IMR-90 (cell line): ENCODE measurements around the gene BCAT1. TPM values are rescaled to one million over a fixed set of nuclear protein-coding genes. Genes with fewer than 3 reads are reported as not detected.

Experiments used
- ATAC-seq: fragments of 200-7000 bp; cut with Tn5 transposase; 2 replicates; pipeline ENCODE4 v1.9.1; 2020; ENCODE audit warnings: low read depth, mild to moderate bottlenecking, moderate library complexity
- BruUV-seq: library from RNA; stranded (reverse); fragments of 400-500 nt; replicated peaks from 2 replicates; lab custom pipeline; 2021; lab: Mats Ljungman, UMichigan
- CTCF ChIA-PET: fragments of 300-600 bp; formaldehyde crosslinking; extraction: SDS; loops from one replicate; lab custom pipeline; 2021; ENCODE audit warnings: antibody characterized with exemption; lab: Yijun Ruan, JAX
- POLR2A ChIA-PET: fragments of 300-600 bp; sonication (Branson Sonifier 250); formaldehyde crosslinking; loops from one replicate; lab custom pipeline; 2022; ENCODE audit warnings: antibody characterized with exemption; ENCODE audit not compliant: unreplicated experiment; lab: Charles Lee
- DNase-seq: peaks from one replicate; pipeline ENCODE4 v3.0.0; 2013
- H2AFZ ChIP-seq: replicated peaks from 2 replicates; pipeline ENCODE3; 2013; ENCODE audit warnings: low read length, mild to moderate bottlenecking; ENCODE audit not compliant: poor library complexity
- H2AK5ac ChIP-seq: 2 replicates; pipeline ENCODE4 v1.6.1; 2013; ENCODE audit warnings: low read depth, low read length, inconsistent platforms
- H2AK9ac ChIP-seq: replicated peaks from 2 replicates; pipeline ENCODE3; 2013; ENCODE audit warnings: mild to moderate bottlenecking, low read depth, low read length, moderate library complexity; ENCODE audit not compliant: poor library complexity
- H2BK120ac ChIP-seq: 2 replicates; pipeline ENCODE4 v1.6.1; 2013; ENCODE audit warnings: low read depth, low read length, inconsistent platforms
- H2BK15ac ChIP-seq: 3 replicates; pipeline ENCODE4 v1.6.1; 2013; ENCODE audit warnings: low read depth, low read length, inconsistent platforms
- H2BK20ac ChIP-seq: 2 replicates; pipeline ENCODE4 v1.6.1; 2013; ENCODE audit warnings: low read depth, mild to moderate bottlenecking, inconsistent platforms, low read length, moderate library complexity
- H2BK5ac ChIP-seq: 2 replicates; pipeline ENCODE4 v1.6.1; 2013; ENCODE audit warnings: mild to moderate bottlenecking, low read depth, low read length, inconsistent platforms; ENCODE audit not compliant: poor library complexity, severe bottlenecking
- H3K14ac ChIP-seq: replicated peaks from 2 replicates; pipeline ENCODE4 v1.6.1; 2013; ENCODE audit warnings: low read depth, low read length, inconsistent platforms
- H3K18ac ChIP-seq: 2 replicates; pipeline ENCODE4 v1.6.1; 2013; ENCODE audit warnings: low read depth, low read length, control low read depth
- H3K23ac ChIP-seq: 2 replicates; pipeline ENCODE4 v1.6.1; 2013; ENCODE audit warnings: low read depth, low read length, inconsistent platforms
- H3K27ac ChIP-seq: 2 replicates; pipeline ENCODE4 v1.5.1; 2013; ENCODE audit warnings: mild to moderate bottlenecking, control low read depth, low read length; ENCODE audit not compliant: insufficient read depth
- H3K27me3 ChIP-seq: 2 replicates; pipeline ENCODE4 v1.6.1; 2013; ENCODE audit warnings: low read length; ENCODE audit not compliant: control insufficient read depth, insufficient read depth
- H3K36me3 ChIP-seq: 2 replicates; pipeline ENCODE4 v1.6.1; 2013; ENCODE audit warnings: low read length, mixed read lengths; ENCODE audit not compliant: control insufficient read depth, insufficient read depth
- H3K4ac ChIP-seq: 2 replicates; pipeline ENCODE4 v1.6.1; 2013; ENCODE audit warnings: low read depth, low read length, inconsistent platforms
- H3K4me1 ChIP-seq: 2 replicates; pipeline ENCODE4 v1.6.1; 2013; ENCODE audit warnings: low read length, mixed read lengths; ENCODE audit not compliant: control insufficient read depth, insufficient read depth
- H3K4me2 ChIP-seq: 2 replicates; pipeline ENCODE4 v1.6.1; 2013; ENCODE audit warnings: low read depth, mild to moderate bottlenecking, control low read depth, low read length, moderate library complexity
- H3K4me3 ChIP-seq: 2 replicates; pipeline ENCODE4 v1.5.1; 2013; ENCODE audit warnings: low read depth, mild to moderate bottlenecking, control low read depth, low read length, moderate library complexity; ENCODE audit not compliant: insufficient read depth
- H3K56ac ChIP-seq: 2 replicates; pipeline ENCODE4 v1.6.1; 2013; ENCODE audit warnings: low read length, inconsistent platforms; ENCODE audit not compliant: insufficient read depth; ENCODE audit errors: extremely low read depth
- H3K79me1 ChIP-seq, 2 experiments: 2 replicates each; pipeline ENCODE4 v1.6.1; 2013; ENCODE audit warnings: low read length in 2 of 2, inconsistent platforms in 1 of 2, low read depth in 1 of 2
- H3K9ac ChIP-seq: 2 replicates; pipeline ENCODE4 v1.6.1; 2013; ENCODE audit warnings: low read depth, low read length, control low read depth
- H3K9me1 ChIP-seq: 2 replicates; pipeline ENCODE4 v1.6.1; 2013; ENCODE audit warnings: low read length, inconsistent platforms; ENCODE audit not compliant: insufficient read depth
- H3K9me3 ChIP-seq: 2 replicates; pipeline ENCODE4 v1.6.1; 2013; ENCODE audit warnings: low read length; ENCODE audit not compliant: control insufficient read depth, insufficient read depth
- H4K20me1 ChIP-seq: 2 replicates; pipeline ENCODE4 v1.6.1; 2013; ENCODE audit warnings: low read length, inconsistent platforms; ENCODE audit not compliant: insufficient read depth
- H4K5ac ChIP-seq: 2 replicates; pipeline ENCODE4 v1.6.1; 2013; ENCODE audit warnings: mild to moderate bottlenecking, low read depth, low read length, control low read depth
- H4K8ac ChIP-seq, 2 experiments: 2 replicates each; pipeline ENCODE4 v1.6.1; 2013; ENCODE audit warnings: low read depth in 2 of 2, low read length in 2 of 2, control low read depth in 1 of 2, inconsistent platforms in 1 of 2
- H4K91ac ChIP-seq: 2 replicates; pipeline ENCODE4 v1.6.1; 2013; ENCODE audit warnings: low read depth, low read length, inconsistent platforms; ENCODE audit not compliant: insufficient read depth
- BHLHE40 ChIP-seq: fragments of 150-350 bp; IDR thresholded peaks from 2 replicates; pipeline ENCODE4 v1.6.1; 2016; ENCODE audit warnings: mild to moderate bottlenecking, low read depth, low read length
- CEBPB ChIP-seq: IDR thresholded peaks from 2 replicates; pipeline ENCODE4 v1.6.1; 2012; ENCODE audit warnings: low read depth, low read length, improper control_type of control experiment
- CHD1 ChIP-seq: IDR thresholded peaks from 2 replicates; pipeline ENCODE4 v1.6.1; 2012; ENCODE audit warnings: low read depth, low read length, improper control_type of control experiment
- FOS ChIP-seq: fragments of 150-350 bp; IDR thresholded peaks from 2 replicates; pipeline ENCODE4 v1.6.1; 2016; ENCODE audit warnings: low read depth, low read length
- MAFK ChIP-seq: IDR thresholded peaks from 2 replicates; pipeline ENCODE4 v1.6.1; 2012; ENCODE audit warnings: low read depth, low read length, improper control_type of control experiment
- MXI1 ChIP-seq: IDR thresholded peaks from 2 replicates; pipeline ENCODE4 v1.6.1; 2012; ENCODE audit warnings: low read depth, mild to moderate bottlenecking, low read length, moderate library complexity, borderline replicate concordance
- POLR2A ChIP-seq: IDR thresholded peaks from 2 replicates; pipeline ENCODE4 v1.6.1; 2012; ENCODE audit warnings: mild to moderate bottlenecking, low read depth, low read length
- RAD21 ChIP-seq: IDR thresholded peaks from 2 replicates; pipeline ENCODE4 v1.6.1; 2012; ENCODE audit warnings: low read length, improper control_type of control experiment
- RFX5 ChIP-seq: IDR thresholded peaks from 2 replicates; pipeline ENCODE4 v1.8.0; 2012; ENCODE audit warnings: low read depth, mild to moderate bottlenecking, low read length, moderate library complexity
- SMC3 ChIP-seq: fragments of 150-350 bp; IDR thresholded peaks from 2 replicates; pipeline ENCODE4 v1.6.1; 2016; ENCODE audit warnings: low read depth, mild to moderate bottlenecking, antibody characterized with exemption, low read length, moderate library complexity
- WGBS, 2 experiments: methylation state at CpG; one replicate each; pipeline versions ENCODE4 v1.1.5 to v1.1.7; 2013; ENCODE audit warnings: missing lambda C conversion rate in 2 of 2; ENCODE audit not compliant: insufficient read length in 1 of 2; ENCODE audit errors: extremely low coverage in 2 of 2; 5-methylcytosine and 5-hydroxymethylcytosine counted together
- dilution Hi-C: fragments of 300-500 bp; cut with HindIII; formaldehyde crosslinking; loops from one replicate; pipeline ENCODE4 v1.14.3; 2018; ENCODE audit warnings: low sequenced_read_pairs; ENCODE audit not compliant: unreplicated experiment
- in situ Hi-C: fragments of 300-500 bp; cut with MboI; formaldehyde crosslinking; loops from 3 replicates; pipeline ENCODE4 v1.14.3; 2019; ENCODE audit warnings: low sequenced_read_pairs, inconsistent platforms, mixed read lengths
- intact Hi-C: fragments of 100-400 bp; cut with micrococcal nuclease; formaldehyde crosslinking; loops from 2 replicates; pipeline ENCODE4 v1.10.0; 2022
- polyA plus RNA-seq, 3 experiments: library from polyadenylated mRNA; depleted of rRNA; stranded (reverse); fragments of >200 nt; gene quantifications; 2 replicates each; pipeline ENCODE4 v1.2.3, GENCODE V29; 2012; ENCODE audit warnings: low replicate concordance in 1 of 3
- total RNA-seq: library from RNA; depleted of rRNA; stranded (reverse); fragments of >200 nt; gene quantifications from 2 replicates; pipeline ENCODE4 v1.2.3, GENCODE V29; 2012
- TF ChIP-seq, protein P1 (sequence below): fragments of 150-350 bp; IDR thresholded peaks from 2 replicates; pipeline ENCODE4 v1.6.1; 2017; ENCODE audit warnings: mild to moderate bottlenecking, antibody characterized with exemption, low read length, low read depth

BCAT1 gene
- total and polyA plus RNA-seq, 2 of the 4 experiments (the other 2 are of a cell fraction) = 30.4 to 683 TPM

DNA sequence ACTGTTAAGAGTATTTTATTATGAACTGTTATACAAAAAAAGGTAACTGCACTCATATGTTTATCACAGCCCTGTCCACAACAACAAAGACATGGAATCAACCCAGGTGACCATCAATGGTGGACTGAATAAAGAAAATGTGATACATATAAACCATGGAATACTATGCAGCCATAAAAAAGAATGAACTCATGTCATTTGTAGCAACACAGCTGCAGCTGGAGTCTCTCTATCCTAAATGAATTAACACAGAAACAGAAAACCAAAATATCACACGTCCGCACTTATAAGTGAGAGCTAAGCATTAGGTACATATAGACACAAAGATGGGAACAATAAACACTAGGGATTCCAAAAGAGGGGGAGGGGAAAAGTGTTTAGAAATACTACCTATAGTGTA, 95.8 kb downstream of the BCAT1 start:
- H3K9ac ChIP-seq = no peak overlapping the region
- no CpG with 5 or more reads among the region's 2 CpGs for WGBS, 2 experiments
- POLR2A ChIA-PET = no interaction called here
- H2AFZ ChIP-seq = no peak overlapping the region
- no peak overlapping the region for H2BK20ac ChIP-seq
- in situ Hi-C loops (no loop called here), dilution Hi-C loops (no loop called here), intact Hi-C loops (loop anchor here (5.0 kb wide), 1 partner anchor 94 kb away; the partner anchor contains the start of gene BCAT1)
- H2BK120ac ChIP-seq = no peak overlapping the region
- no peaks in the 10 kb centered on the region for H3K27me3 ChIP-seq
- no peak overlapping the region for H2BK15ac ChIP-seq
- H2AK5ac ChIP-seq = no peak overlapping the region
- H3K23ac ChIP-seq = no peak overlapping the region
- no peaks in the 10 kb centered on the region for H3K9me3 ChIP-seq
- peaks cover 58 to 64% of the 10 kb centered on the region in 2 experiments for H3K79me1 ChIP-seq
- H3K36me3 ChIP-seq = peaks cover 9% of the 10 kb centered on the region; the same call in 1 of the 2 replicates
- H4K20me1 ChIP-seq = peaks cover 45% of the 10 kb centered on the region; the same call in 1 of the 2 replicates
- H3K4me3 ChIP-seq = no peak overlapping the region
- no peak overlapping the region for H3K18ac ChIP-seq
- H2BK5ac ChIP-seq = no peak overlapping the region
- no peak overlapping the region for H4K5ac ChIP-seq
- TF ChIP-seq MXI1 (no peak), BHLHE40 (no peak), CHD1 (no peak), RAD21 (no peak), MAFK (no peak), FOS (no peak), POLR2A (no peak), CEBPB (no peak), SMC3 (no peak), RFX5 (no peak)
- TF ChIP-seq, protein P1, sequence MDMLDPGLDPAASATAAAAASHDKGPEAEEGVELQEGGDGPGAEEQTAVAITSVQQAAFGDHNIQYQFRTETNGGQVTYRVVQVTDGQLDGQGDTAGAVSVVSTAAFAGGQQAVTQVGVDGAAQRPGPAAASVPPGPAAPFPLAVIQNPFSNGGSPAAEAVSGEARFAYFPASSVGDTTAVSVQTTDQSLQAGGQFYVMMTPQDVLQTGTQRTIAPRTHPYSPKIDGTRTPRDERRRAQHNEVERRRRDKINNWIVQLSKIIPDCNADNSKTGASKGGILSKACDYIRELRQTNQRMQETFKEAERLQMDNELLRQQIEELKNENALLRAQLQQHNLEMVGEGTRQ = no peak
- BruUV-seq = no TSS peak
- H3K14ac ChIP-seq = no peak overlapping the region
- no peak overlapping the region for H3K4me2 ChIP-seq
- DNase-seq (no peak), ATAC-seq (no peak)
- no peak overlapping the region for H4K8ac ChIP-seq
- H3K4me1 ChIP-seq = peaks cover 9% of the 10 kb centered on the region; the same call in 1 of the 2 replicates
- H3K56ac ChIP-seq = no peak overlapping the region
- CTCF ChIA-PET = no interaction called here
- H3K27ac ChIP-seq = no peak overlapping the region
- no peak overlapping the region for H3K4ac ChIP-seq
- no peak overlapping the region for H4K91ac ChIP-seq
- H3K9me1 ChIP-seq = peaks cover 7% of the 10 kb centered on the region
- H2AK9ac ChIP-seq = no peak overlapping the region
